Coronary artery (tissue), 2 donors: ENCODE results near the gene MYO15B.

Experiments
- DNase-seq: peaks from one replicate; pipeline ENCODE4 v3.0.0-alpha.2; 2017; ENCODE audit warnings: low spot score
- H3K27ac ChIP-seq, 2 donors: fragments of 200-600 bp; sonication (generic); one replicate each; pipeline ENCODE4 v1.5.1; 2016 to 2019
- H3K4me3 ChIP-seq: fragments of 200-600 bp; sonication (generic); 2 replicates; pipeline ENCODE4 v1.5.1; 2016; ENCODE audit warnings: mild to moderate bottlenecking, moderate library complexity
- TF ChIP-seq, protein P1 (sequence below): fragments of 200-600 bp; sonication (generic); IDR thresholded peaks from one replicate; pipeline ENCODE4 v1.5.1; 2019; ENCODE audit warnings: antibody characterized with exemption

The MYO15B gene

DNA sequence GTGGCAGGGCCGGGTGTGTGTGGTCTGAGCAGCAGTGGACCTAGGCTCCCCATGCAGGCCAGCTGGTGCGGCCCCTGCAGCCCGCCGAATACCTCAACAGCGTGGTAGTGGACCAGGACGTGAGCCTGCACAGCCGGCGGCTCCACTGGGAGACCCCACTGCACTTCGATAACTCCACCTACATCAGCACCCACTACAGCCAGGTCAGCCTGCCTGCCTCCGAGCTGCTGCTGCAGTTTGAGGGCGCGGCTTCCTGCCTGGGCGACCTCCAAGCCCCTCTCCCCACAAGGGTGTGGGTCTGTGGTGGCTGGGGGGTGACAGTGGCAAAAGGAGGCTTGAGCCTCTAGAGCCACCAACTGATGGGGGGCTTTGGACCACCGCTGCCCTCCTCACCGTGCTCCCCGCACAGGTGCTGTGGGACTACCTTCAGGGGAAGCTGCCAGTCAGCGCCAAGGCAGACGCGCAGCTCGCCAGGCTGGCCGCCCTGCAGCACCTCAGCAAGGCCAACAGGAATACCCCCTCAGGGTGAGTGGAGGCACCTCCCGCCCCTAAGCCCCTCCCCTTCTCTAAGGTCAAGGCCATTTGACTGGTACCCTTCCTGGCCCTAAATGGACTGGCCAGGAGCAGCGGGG, 37.2 kb downstream of the MYO15B start:
- Histone ChIP-seq H3K4me3 (no peak overlapping the region), H3K27ac (no peak overlapping the region)
- DNase-seq, result no peak
- TF ChIP-seq, protein P1, sequence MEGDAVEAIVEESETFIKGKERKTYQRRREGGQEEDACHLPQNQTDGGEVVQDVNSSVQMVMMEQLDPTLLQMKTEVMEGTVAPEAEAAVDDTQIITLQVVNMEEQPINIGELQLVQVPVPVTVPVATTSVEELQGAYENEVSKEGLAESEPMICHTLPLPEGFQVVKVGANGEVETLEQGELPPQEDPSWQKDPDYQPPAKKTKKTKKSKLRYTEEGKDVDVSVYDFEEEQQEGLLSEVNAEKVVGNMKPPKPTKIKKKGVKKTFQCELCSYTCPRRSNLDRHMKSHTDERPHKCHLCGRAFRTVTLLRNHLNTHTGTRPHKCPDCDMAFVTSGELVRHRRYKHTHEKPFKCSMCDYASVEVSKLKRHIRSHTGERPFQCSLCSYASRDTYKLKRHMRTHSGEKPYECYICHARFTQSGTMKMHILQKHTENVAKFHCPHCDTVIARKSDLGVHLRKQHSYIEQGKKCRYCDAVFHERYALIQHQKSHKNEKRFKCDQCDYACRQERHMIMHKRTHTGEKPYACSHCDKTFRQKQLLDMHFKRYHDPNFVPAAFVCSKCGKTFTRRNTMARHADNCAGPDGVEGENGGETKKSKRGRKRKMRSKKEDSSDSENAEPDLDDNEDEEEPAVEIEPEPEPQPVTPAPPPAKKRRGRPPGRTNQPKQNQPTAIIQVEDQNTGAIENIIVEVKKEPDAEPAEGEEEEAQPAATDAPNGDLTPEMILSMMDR, result no peak

DNA sequence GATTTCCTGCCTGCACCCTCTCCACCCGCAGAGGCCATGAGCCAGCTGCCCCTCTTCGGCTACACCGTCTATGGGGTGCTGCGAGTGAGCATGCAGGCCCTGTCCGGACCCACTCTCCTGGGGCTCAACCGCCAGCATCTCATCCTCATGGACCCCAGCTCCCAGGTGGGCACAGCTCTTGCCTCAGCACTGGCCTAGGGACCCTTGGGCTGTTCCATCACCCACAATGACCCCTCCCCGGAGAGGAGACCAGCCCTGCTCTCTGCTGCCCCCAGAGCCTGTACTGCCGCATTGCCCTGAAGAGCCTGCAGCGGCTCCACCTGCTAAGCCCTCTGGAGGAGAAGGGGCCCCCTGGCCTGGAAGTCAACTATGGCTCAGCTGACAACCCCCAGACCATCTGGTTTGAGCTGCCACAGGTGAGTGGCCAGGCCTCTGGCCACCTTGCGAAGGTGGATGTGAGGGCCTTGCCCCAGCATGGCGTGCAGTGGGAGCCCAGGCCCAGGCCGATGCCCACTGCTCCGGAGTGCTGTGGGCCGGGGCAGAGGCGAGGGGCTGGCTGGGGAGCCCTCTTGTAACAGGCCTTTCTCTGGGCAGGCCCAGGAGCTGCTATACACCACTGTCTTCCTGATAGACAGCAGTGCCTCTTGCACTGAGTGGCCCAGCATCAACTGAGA, 38.4 kb downstream of the MYO15B start:
- no peak for DNase-seq
- Histone ChIP-seq H3K4me3 (no peak overlapping the region), H3K27ac (no peak overlapping the region)
- TF ChIP-seq, protein P1, result no peak

DNA sequence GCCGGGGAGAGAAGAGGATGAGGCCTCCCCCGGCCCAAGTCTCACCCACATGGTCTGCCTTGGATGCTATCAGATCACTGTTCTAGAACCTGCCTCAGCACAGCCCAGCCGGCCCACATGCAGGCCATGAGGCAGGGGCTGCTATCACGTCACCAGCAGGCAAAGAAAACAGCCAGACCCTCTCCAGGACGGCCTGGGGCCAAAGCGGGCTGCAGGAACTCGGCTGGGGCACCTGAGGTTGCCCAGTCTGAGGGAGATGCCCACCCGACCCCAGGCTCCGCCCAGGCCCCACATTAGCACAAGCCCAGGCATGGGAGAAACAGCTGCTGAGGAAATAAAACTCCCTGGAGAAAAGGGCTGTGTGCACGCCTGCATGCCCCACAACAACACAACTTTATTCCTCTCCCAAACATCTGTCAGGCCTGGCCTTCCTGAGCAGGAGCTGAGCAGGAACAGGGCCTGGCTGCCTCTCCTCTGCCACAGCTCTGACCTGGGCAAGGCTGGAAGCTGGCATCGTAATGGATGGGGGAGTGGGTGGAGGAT, 39.0 kb downstream of the MYO15B start:
- no peak for DNase-seq
- TF ChIP-seq, protein P1, result no peak
- no peak overlapping the region for H3K4me3 ChIP-seq
- H3K27ac ChIP-seq, result no peak overlapping the region

DNA sequence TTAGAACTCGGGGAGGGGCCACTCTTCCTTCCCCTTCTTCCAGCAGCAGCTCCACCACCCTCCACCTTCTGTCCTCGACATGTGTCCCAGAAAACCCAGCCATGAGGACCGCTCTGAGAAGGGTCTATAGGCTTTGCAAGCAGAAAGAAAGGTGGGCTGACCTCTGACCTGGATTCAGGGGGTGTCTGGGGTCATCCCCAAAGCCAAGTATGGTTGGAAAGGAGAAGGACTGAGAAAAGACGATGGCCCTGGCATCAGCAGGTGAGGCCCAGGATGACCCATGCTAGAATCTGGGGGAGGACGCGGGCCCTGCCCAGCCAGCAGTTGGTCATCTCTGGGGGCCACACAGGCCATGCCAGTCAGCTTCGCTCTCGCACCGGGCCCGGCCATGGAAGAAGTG, 39.5 kb downstream of the MYO15B start:
- Histone ChIP-seq H3K4me3 (no peak overlapping the region), H3K27ac (no peak overlapping the region)
- no peak for DNase-seq
- TF ChIP-seq, protein P1, result no peak

DNA sequence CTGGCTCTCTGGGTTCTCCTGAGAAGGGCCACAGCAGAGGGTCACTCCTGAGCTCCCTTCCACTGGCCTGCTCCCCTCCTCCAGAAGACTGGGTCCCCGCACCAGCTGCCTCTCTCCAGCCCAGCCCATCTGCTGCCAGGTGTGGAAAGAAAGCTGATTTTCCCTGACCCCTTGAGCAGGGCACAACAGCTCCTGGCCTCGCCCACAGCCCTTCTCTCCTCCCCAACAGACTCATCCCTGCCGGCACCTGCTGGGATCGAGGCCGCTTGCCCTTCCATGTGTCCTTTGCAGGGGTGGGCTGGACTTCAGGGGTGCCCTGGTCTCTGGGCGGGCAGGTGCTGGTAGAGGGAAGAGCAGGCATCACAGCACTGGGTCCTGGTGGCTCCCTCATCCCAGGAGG, 40.8 kb downstream of the MYO15B start:
- no peak for DNase-seq
- Histone ChIP-seq H3K27ac (no peak overlapping the region), H3K4me3 (no peak overlapping the region)
- TF ChIP-seq, protein P1, result no peak

DNA sequence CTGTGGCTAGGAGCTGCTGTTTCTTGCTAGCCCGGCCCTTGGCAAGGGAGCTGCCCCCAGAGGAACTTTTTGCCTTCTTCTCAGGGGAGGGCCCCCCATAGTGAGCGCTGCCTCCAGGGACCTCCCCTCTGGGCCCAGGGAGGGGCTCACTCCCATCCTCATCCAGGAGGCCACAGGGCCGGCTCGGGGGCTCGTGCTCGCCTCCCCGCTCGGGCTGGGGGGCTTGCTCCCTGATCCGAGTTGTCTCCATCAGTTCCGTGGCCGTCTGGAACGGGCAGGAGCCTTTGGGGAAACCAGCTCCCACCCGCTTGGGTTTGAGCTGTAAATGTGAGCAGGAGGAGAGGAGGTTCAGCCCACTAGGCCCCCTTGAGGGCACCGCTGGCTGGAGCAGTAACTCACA, 41.6 kb downstream of the MYO15B start:
- no peak for DNase-seq
- no peak overlapping the region for H3K4me3 ChIP-seq
- no peak overlapping the region for H3K27ac ChIP-seq
- TF ChIP-seq, protein P1, result no peak
